HG03575 (cell line): ENCODE measurements around the gene NT5C3B.

Experiments used
- ATAC-seq: cut with Tn5 transposase; IDR thresholded peaks from one replicate; pipeline ENCODE4 v1.9.1; 2021; ENCODE audit not compliant: unreplicated experiment, insufficient number of reproducible peaks, low FRiP score; ENCODE audit errors: extremely low read depth

Gene NT5C3B

GRCh38 chr17:41813152-41813680 is 22.8 kb downstream of the NT5C3B start:
- ATAC-seq = no peak

- no peak for ATAC-seq
These were observed 23.5 kb downstream of the NT5C3B start, which contains the start of gene FKBP10 for GRCh38 chr17:41812381-41813151. FKBP10 (plus strand) TSS chr17:41813004; CDS start chr17:41813035, 31 bp downstream.

GRCh38 chr17:41811549-41812380 is 24.3 kb downstream of the NT5C3B start, which contains the start of gene P3H4:
P3H4 (minus strand) TSS chr17:41811949; CDS start chr17:41811915, 34 bp downstream.
- ATAC-seq = no peak

- no peak for ATAC-seq
These were observed 25.1 kb downstream of the NT5C3B start for GRCh38 chr17:41810659-41811548.

- ATAC-seq = no peak
These were observed 29.2 kb downstream of the NT5C3B start for GRCh38 chr17:41806685-41807445.

- no peak for ATAC-seq
These were observed 32.7 kb downstream of the NT5C3B start for GRCh38 chr17:41803049-41804020.

GRCh38 chr17:41801374-41802271 is 34.4 kb downstream of the NT5C3B start:
- ATAC-seq = no peak

- no peak for ATAC-seq
These were observed 35.2 kb downstream of the NT5C3B start for GRCh38 chr17:41800601-41801373.

GRCh38 chr17:41799366-41799765 is 36.7 kb downstream of the NT5C3B start:
- ATAC-seq = no peak

- no peak for ATAC-seq
These were observed 38.7 kb downstream of the NT5C3B start for GRCh38 chr17:41797377-41797776.

GRCh38 chr17:41796121-41796895 is 39.7 kb downstream of the NT5C3B start:
- ATAC-seq = no peak

GRCh38 chr17:41794540-41794975 is 41.5 kb downstream of the NT5C3B start:
- no peak for ATAC-seq

GRCh38 chr17:41793784-41794539 is 42.1 kb downstream of the NT5C3B start:
- no peak for ATAC-seq
